ENCODE measurements around the gene AP1G1.

Gene AP1G1

GRCh38 chr16:71712501-71712900 lies 96.1 kb downstream of the AP1G1 start:
- TF ChIP-seq CTCF (IDR thresholded peaks at IDR 0.05; ENCODE audit: insufficient read depth, low read length, poor library complexity, severe bottlenecking) (no peak), EZH2phosphoT487 (conservative IDR thresholded peaks at IDR 0.05; ENCODE audit: low read length) (no peak)
- Histone ChIP-seq H3F3A (ENCODE audit: insufficient read depth) (0 out of 2 replicates have a peak, but pooled peaks cover 3% of the 10 kb centered on the region), H3K9me3 (ENCODE audit: insufficient read depth, low read length) (no peaks in the 10 kb centered on the region), H3K79me2 (ENCODE audit: insufficient read depth, low read length) (no peaks in the 10 kb centered on the region), H4K20me1 (ENCODE audit: low read depth, low read length) (no peaks in the 10 kb centered on the region), H3K9ac (ENCODE audit: low read length) (no peak overlapping the region), H3K9me2 (replicated peaks; ENCODE audit: insufficient read depth, low read length) (no peaks in the 10 kb centered on the region), H3K4me2 (ENCODE audit: low read depth, low read length, poor library complexity, severe bottlenecking) (no peak overlapping the region), H3K4me3 (ENCODE audit: insufficient read depth, low read length, poor library complexity, severe bottlenecking) (no peak overlapping the region), H3K27me3 (ENCODE audit: low read length) (no peaks in the 10 kb centered on the region), H3K36me3 (ENCODE audit: low read length) (no peaks in the 10 kb centered on the region), H2AFZ (ENCODE audit: low read depth, low read length, severe bottlenecking) (no peak overlapping the region), H3K27ac (ENCODE audit: low read depth, low read length) (no peak overlapping the region)

GRCh38 chr16:71711789-71712188 lies 96.8 kb downstream of the AP1G1 start:
- no peak overlapping the region for H3K9ac ChIP-seq (ENCODE audit: low read length)
- no peak overlapping the region for H3K4me3 ChIP-seq (ENCODE audit: insufficient read depth, low read length, poor library complexity, severe bottlenecking)
- no peak overlapping the region for H3K4me2 ChIP-seq (ENCODE audit: low read depth, low read length, poor library complexity, severe bottlenecking)

GRCh38 chr16:71709229-71709781 lies 99.3 kb downstream of the AP1G1 start:
- Histone ChIP-seq H4K20me1 (ENCODE audit: low read depth, low read length) (no peaks in the 10 kb centered on the region), H3K4me2 (ENCODE audit: low read depth, low read length, poor library complexity, severe bottlenecking) (no peak overlapping the region), H3K79me2 (ENCODE audit: insufficient read depth, low read length) (no peaks in the 10 kb centered on the region), H3K9me2 (replicated peaks; ENCODE audit: insufficient read depth, low read length) (no peaks in the 10 kb centered on the region), H3K9me3 (ENCODE audit: insufficient read depth, low read length) (no peaks in the 10 kb centered on the region), H3K4me3 (ENCODE audit: insufficient read depth, low read length, poor library complexity, severe bottlenecking) (no peak overlapping the region), H3K27me3 (ENCODE audit: low read length) (no peaks in the 10 kb centered on the region), H3K9ac (ENCODE audit: low read length) (no peak overlapping the region), H3F3A (ENCODE audit: insufficient read depth) (peaks cover 10% of the 10 kb centered on the region; the same call in 1 of the 2 replicates), H3K36me3 (ENCODE audit: low read length) (no peaks in the 10 kb centered on the region), H3K27ac (ENCODE audit: low read depth, low read length) (no peak overlapping the region), H2AFZ (ENCODE audit: low read depth, low read length, severe bottlenecking) (no peak overlapping the region)
- TF ChIP-seq EZH2phosphoT487 (conservative IDR thresholded peaks at IDR 0.05; ENCODE audit: low read length) (no peak), CTCF (IDR thresholded peaks at IDR 0.05; ENCODE audit: insufficient read depth, low read length, poor library complexity, severe bottlenecking) (no peak)

More at GRCh38 chr16:71711789-71712188, 96.8 kb downstream of the AP1G1 start:
- Histone ChIP-seq H3K9me3 (ENCODE audit: insufficient read depth, low read length) (no peaks in the 10 kb centered on the region), H3K9me2 (replicated peaks; ENCODE audit: insufficient read depth, low read length) (no peaks in the 10 kb centered on the region), H3K27ac (ENCODE audit: low read depth, low read length) (no peak overlapping the region), H3K79me2 (ENCODE audit: insufficient read depth, low read length) (no peaks in the 10 kb centered on the region), H2AFZ (ENCODE audit: low read depth, low read length, severe bottlenecking) (no peak overlapping the region), H3K27me3 (ENCODE audit: low read length) (no peaks in the 10 kb centered on the region), H4K20me1 (ENCODE audit: low read depth, low read length) (no peaks in the 10 kb centered on the region), H3K36me3 (ENCODE audit: low read length) (no peaks in the 10 kb centered on the region), H3F3A (ENCODE audit: insufficient read depth) (0 out of 2 replicates have a peak, but pooled peaks cover 3% of the 10 kb centered on the region)
- TF ChIP-seq CTCF (IDR thresholded peaks at IDR 0.05; ENCODE audit: insufficient read depth, low read length, poor library complexity, severe bottlenecking) (no peak), EZH2phosphoT487 (conservative IDR thresholded peaks at IDR 0.05; ENCODE audit: low read length) (no peak)

Measured in SU-DHL-6 (cell line).